H1 (cell line): Measurements from ENCODE around the gene ZNF846. TPM values are rescaled to one million over a fixed set of nuclear protein-coding genes. Genes with fewer than 3 reads are reported as not detected.

Experiments
- CTCF ChIA-PET: fragments of 300-600 bp; sonication (Branson Sonifier 250); formaldehyde crosslinking; loops from one replicate; lab custom pipeline; 2021; ENCODE audit not compliant: partially characterized antibody; lab: Charles Lee
- POLR2A ChIA-PET: fragments of 300-600 bp; sonication (Branson Sonifier 250); formaldehyde crosslinking; loops from one replicate; lab custom pipeline; 2021; ENCODE audit warnings: inconsistent platforms; ENCODE audit not compliant: partially characterized antibody; lab: Charles Lee
- DNase-seq, 2 experiments: peaks; one replicate each; pipeline versions ENCODE4 v3.0.0 to v3.0.0-alpha.2; 2010 to 2022; ENCODE audit warnings: low spot score in 2 of 2, low read depth in 1 of 2, mixed read lengths in 1 of 2
- FAIRE-seq: peaks from 2 replicates; lab custom pipeline; 2011; peaks lifted over from hg19 to GRCh38; lab: Jason Lieb, UNC
- H2AFZ ChIP-seq: 2 replicates; pipeline ENCODE4 v1.8.1; 2012; ENCODE audit warnings: low read length, inconsistent platforms
- H2AK5ac ChIP-seq: 2 replicates; pipeline ENCODE4 v1.6.1; 2013; ENCODE audit warnings: low read depth, low read length
- H2BK120ac ChIP-seq: replicated peaks from 2 replicates; pipeline ENCODE3; 2013; ENCODE audit warnings: low read depth, low read length, inconsistent platforms
- H2BK12ac ChIP-seq: 2 replicates; pipeline ENCODE4 v1.6.1; 2013; ENCODE audit warnings: low read depth, low read length
- H2BK15ac ChIP-seq: 2 replicates; pipeline ENCODE4 v1.6.1; 2013; ENCODE audit warnings: low read length
- H2BK20ac ChIP-seq: 2 replicates; pipeline ENCODE4 v1.6.1; 2013; ENCODE audit warnings: low read length
- H2BK5ac ChIP-seq: 2 replicates; pipeline ENCODE4 v1.6.1; 2013; ENCODE audit warnings: low read depth, low read length
- H3K14ac ChIP-seq: 2 replicates; pipeline ENCODE4 v1.6.1; 2013; ENCODE audit warnings: inconsistent platforms; ENCODE audit not compliant: insufficient read length
- H3K18ac ChIP-seq: 2 replicates; pipeline ENCODE4 v1.6.1; 2013; ENCODE audit warnings: low read length; ENCODE audit errors: extremely low read depth
- H3K23ac ChIP-seq: 2 replicates; pipeline ENCODE4 v1.6.1; 2013; ENCODE audit warnings: inconsistent platforms; ENCODE audit not compliant: insufficient read length
- H3K23me2 ChIP-seq: 2 replicates; pipeline ENCODE4 v1.6.1; 2013; ENCODE audit warnings: low read depth, low read length
- H3K27ac ChIP-seq: 2 replicates; pipeline ENCODE4 v1.6.1; 2011; ENCODE audit warnings: low read depth, low read length, inconsistent platforms
- H3K27me3 ChIP-seq, 4 experiments: replicated peaks in 1 of 4; 1 replicate in 1 of 4; 2 replicates in 3 of 4; pipeline versions ENCODE4 v1.6.1 to v1.8.1; 2011 to 2013; ENCODE audit warnings: low read length in 3 of 4, mild to moderate bottlenecking in 3 of 4, inconsistent platforms in 2 of 4, mixed read lengths in 2 of 4, moderate library complexity in 1 of 4; ENCODE audit not compliant: control insufficient read depth in 3 of 4, insufficient read depth in 3 of 4; ENCODE audit errors: extremely low read depth in 1 of 4
- H3K36me3 ChIP-seq, 4 experiments: 2 replicates each; pipeline versions ENCODE4 v1.6.1 to v1.8.1; 2011 to 2013; ENCODE audit warnings: mild to moderate bottlenecking in 4 of 4, low read length in 3 of 4, moderate library complexity in 2 of 4, control low read depth in 1 of 4, inconsistent platforms in 1 of 4; ENCODE audit not compliant: insufficient read depth in 4 of 4, control insufficient read depth in 2 of 4
- H3K4ac ChIP-seq: replicated peaks from 2 replicates; pipeline ENCODE3; 2013; ENCODE audit warnings: low read length, low read depth, mixed read lengths, inconsistent platforms; ENCODE audit not compliant: insufficient read length
- H3K4me1 ChIP-seq, 4 experiments: replicated peaks in 1 of 4; 1 replicate in 1 of 4; 2 replicates in 3 of 4; pipeline versions ENCODE4 v1.6.1 to v1.8.1; 2011 to 2013; ENCODE audit warnings: low read length in 3 of 4, inconsistent platforms in 2 of 4, mixed read lengths in 1 of 4; ENCODE audit not compliant: insufficient read depth in 4 of 4, control insufficient read depth in 3 of 4
- H3K4me2 ChIP-seq, 2 experiments: 2 replicates each; pipeline versions ENCODE4 v1.6.1 to v1.8.1; 2011 to 2013; ENCODE audit warnings: low read depth in 2 of 2, low read length in 2 of 2, control low read depth in 1 of 2, inconsistent platforms in 1 of 2, mild to moderate bottlenecking in 1 of 2; ENCODE audit not compliant: insufficient read depth in 1 of 2
- H3K4me3 ChIP-seq, 4 experiments: fragments of 200-600, 300-600 bp in 1 of 4; sonication (generic), shearing (Covaris generic), sonication (Bioruptor Twin) in 1 of 4; 2 replicates each; pipeline versions ENCODE4 v1.5.1 to v1.8.1; 2011 to 2016; ENCODE audit warnings: low read length in 4 of 4, low read depth in 3 of 4, control low read depth in 2 of 4, inconsistent platforms in 2 of 4, mild to moderate bottlenecking in 2 of 4, mixed read lengths in 1 of 4, moderate library complexity in 1 of 4; ENCODE audit not compliant: insufficient read depth in 2 of 4; ENCODE audit errors: extremely low read depth in 1 of 4
- H3K56ac ChIP-seq: replicated peaks from 2 replicates; pipeline ENCODE3; 2013; ENCODE audit warnings: low read depth, mild to moderate bottlenecking, mixed read lengths, low read length, inconsistent platforms; ENCODE audit not compliant: insufficient read length
- H3K79me1 ChIP-seq: 2 replicates; pipeline ENCODE4 v1.6.1; 2013; ENCODE audit warnings: low read depth, low read length, control low read depth
- H3K79me2 ChIP-seq, 2 experiments: 2 replicates each; pipeline versions ENCODE4 v1.6.1 to v1.8.1; 2012 to 2013; ENCODE audit warnings: low read length in 2 of 2, mild to moderate bottlenecking in 2 of 2, inconsistent platforms in 1 of 2; ENCODE audit not compliant: insufficient read depth in 2 of 2, control insufficient read depth in 1 of 2
- H3K9ac ChIP-seq, 4 experiments: replicated peaks in 1 of 4; 1 replicate in 1 of 4; 2 replicates in 3 of 4; pipeline versions ENCODE4 v1.6.1 to v1.8.1; 2011 to 2013; ENCODE audit warnings: low read depth in 3 of 4, low read length in 3 of 4, control low read depth in 2 of 4, mild to moderate bottlenecking in 2 of 4, moderate library complexity in 2 of 4, inconsistent platforms in 1 of 4; ENCODE audit errors: extremely low read depth in 1 of 4
- H3K9me3 ChIP-seq, 2 experiments: 2 replicates each; pipeline versions ENCODE4 v1.6.1 to v1.8.1; 2012 to 2013; ENCODE audit warnings: mild to moderate bottlenecking in 2 of 2, moderate library complexity in 2 of 2, control low read depth in 1 of 2, inconsistent platforms in 1 of 2, low read depth in 1 of 2, low read length in 1 of 2, mixed read lengths in 1 of 2; ENCODE audit not compliant: insufficient read depth in 2 of 2
- H4K20me1 ChIP-seq, 2 experiments: replicated peaks in 1 of 2; 2 replicates each; pipeline versions ENCODE3 to v1.8.1; 2011 to 2013; ENCODE audit warnings: inconsistent platforms in 2 of 2, low read length in 2 of 2, mild to moderate bottlenecking in 1 of 2; ENCODE audit not compliant: insufficient read depth in 2 of 2, control insufficient read depth in 1 of 2
- H4K5ac ChIP-seq: 2 replicates; pipeline ENCODE4 v1.6.1; 2013; ENCODE audit warnings: low read length, low read depth, mixed read lengths, inconsistent platforms; ENCODE audit not compliant: insufficient read length
- H4K8ac ChIP-seq: 2 replicates; pipeline ENCODE4 v1.8.0; 2013; ENCODE audit warnings: mild to moderate bottlenecking, moderate library complexity, low read length, inconsistent platforms; ENCODE audit not compliant: insufficient read depth; ENCODE audit errors: extremely low read depth
- H4K91ac ChIP-seq: replicated peaks from 2 replicates; pipeline ENCODE3; 2013; ENCODE audit warnings: low read length, mixed read lengths, inconsistent platforms; ENCODE audit not compliant: insufficient read length
- CEBPB ChIP-seq: IDR thresholded peaks from 2 replicates; pipeline ENCODE4 v1.6.1; 2012; ENCODE audit warnings: low read depth, low read length
- EZH2 ChIP-seq: fragments of 200-600 bp; sonication (generic); IDR thresholded peaks from 2 replicates; pipeline ENCODE4 v1.7.1; 2012; ENCODE audit warnings: low read depth, mild to moderate bottlenecking, moderate library complexity, low read length, inconsistent platforms; ENCODE audit not compliant: severe bottlenecking
- HDAC6 ChIP-seq: IDR thresholded peaks from one replicate; pipeline ENCODE4 v1.7.1; 2012; ENCODE audit warnings: low read depth, mild to moderate bottlenecking, inconsistent platforms, low read length, moderate library complexity
- KDM1A ChIP-seq: fragments of 200-600, 300-600 bp; sonication (generic); IDR thresholded peaks from 2 replicates; pipeline ENCODE4 v1.7.1; 2016; ENCODE audit warnings: mild to moderate bottlenecking, low read length, borderline replicate concordance
- POLR2AphosphoS5 ChIP-seq: IDR thresholded peaks from 2 replicates; pipeline ENCODE4 v1.6.1; 2011; ENCODE audit warnings: low read depth, low read length
- RBBP5 ChIP-seq: IDR thresholded peaks from 2 replicates; pipeline ENCODE4 v1.7.1; 2012; ENCODE audit warnings: low read depth, mild to moderate bottlenecking, inconsistent platforms, low read length, moderate library complexity, borderline replicate concordance
- RNF2 ChIP-seq: fragments of 200-900, 300-1000 bp; sonication (generic); IDR thresholded peaks from 2 replicates; pipeline ENCODE4 v1.7.1; 2016; ENCODE audit warnings: borderline replicate concordance, low read depth, mild to moderate bottlenecking, antibody characterized with exemption, low read length; ENCODE audit not compliant: poor library complexity, severe bottlenecking; ENCODE audit errors: missing control alignments
- RXRA ChIP-seq: IDR thresholded peaks from 2 replicates; pipeline ENCODE4 v1.6.1; 2011; ENCODE audit warnings: low read depth, mild to moderate bottlenecking, low read length, moderate library complexity; ENCODE audit not compliant: insufficient read depth
- SRF ChIP-seq: IDR thresholded peaks from 2 replicates; pipeline ENCODE4 v1.6.1; 2011; ENCODE audit warnings: mild to moderate bottlenecking, low read depth, low read length, moderate library complexity
- TBP ChIP-seq: IDR thresholded peaks from 2 replicates; pipeline ENCODE4 v1.6.1; 2011; ENCODE audit warnings: low read depth, low read length, improper control_type of control experiment
- TCF12 ChIP-seq: IDR thresholded peaks from 2 replicates; pipeline ENCODE4 v1.6.1; 2011; ENCODE audit warnings: low read depth, mild to moderate bottlenecking, low read length
- whole genome bisulfite sequencing, 2 experiments: shearing (Covaris generic) in 1 of 2; methylation state at CpG; one replicate each; pipeline versions ENCODE4 v1.1.6 to v1.1.7; 2013 to 2015; ENCODE audit warnings: low lambda C conversion rate in 2 of 2, mixed read lengths in 2 of 2, inconsistent platforms in 1 of 2, low coverage in 1 of 2, missing lambda C conversion rate in 1 of 2; ENCODE audit not compliant: insufficient replicate concordance in 2 of 2, insufficient coverage in 1 of 2, insufficient read length in 1 of 2; ENCODE audit errors: extremely low coverage in 1 of 2, missing lambda C conversion rate in 1 of 2; 5-methylcytosine and 5-hydroxymethylcytosine counted together
- polyA plus RNA-seq, 7 experiments: library from polyadenylated mRNA; depleted of rRNA in 3 of 7; stranded (reverse) in 5 of 7; unstranded in 2 of 7; fragments of >200 nt in 5 of 7; fragments of 200-250 nt in 2 of 7; gene quantifications; 1 replicate in 5 of 7; 2 replicates in 1 of 7; 4 replicates in 1 of 7; pipeline versions ENCODE4 v1.2.1 to v1.2.3, GENCODE V29; 2011 to 2013; ENCODE audit warnings: missing spikeins in 2 of 7, mixed read lengths in 2 of 7
- total RNA-seq: library from RNA; stranded (reverse); fragmentation: NEBNext Ultra II Directional; extraction: Animal tissue kit (Norgen Biotek cat#: 25700); gene quantifications from 2 replicates; pipeline ENCODE4 v1.2.1, GENCODE V29; 2021
- TF ChIP-seq, protein P1 (sequence below): IDR thresholded peaks from 2 replicates; pipeline ENCODE4 v1.6.1; 2011; ENCODE audit warnings: low read depth, mild to moderate bottlenecking, low read length; ENCODE audit not compliant: insufficient read depth

The ZNF846 gene
- total and polyA plus RNA-seq, 2 of the 8 experiments (the other 6 are each of a cell fraction or from before 2014, with no cell fraction given) = 4.5 to 9.0 TPM

GRCh38 chr19:9752701-9753443 is 15.7 kb downstream of the ZNF846 start:
- no peaks in the 10 kb centered on the region for H3K79me2 ChIP-seq
- 81% methylated on average over 2 of the region's 2 CpGs; no CpG with 5 or more reads in 1 of the 2 experiments for WGBS, 2 experiments
- no peak overlapping the region for H2BK20ac ChIP-seq
- no peaks in the 10 kb centered on the region for H3K4me1 ChIP-seq
- no peaks in the 10 kb centered on the region for H3K27me3 ChIP-seq
- H3K56ac ChIP-seq = no peak overlapping the region
- H3K23me2 ChIP-seq = no peaks in the 10 kb centered on the region
- no peak overlapping the region for H3K4me2 ChIP-seq
- no peaks in the 10 kb centered on the region for H4K20me1 ChIP-seq
- H2BK15ac ChIP-seq = no peak overlapping the region
- H2AFZ ChIP-seq = no peak overlapping the region
- H3K18ac ChIP-seq = no peak overlapping the region
- H3K9ac ChIP-seq = no peak overlapping the region
- no peak for FAIRE-seq
- ChIA-PET CTCF (interaction anchor here (0.6 kb wide), 1 partner anchor 119 kb away, joined by 3 read pairs; no protein-coding TSS in a partner anchor), POLR2A (interaction anchor here (0.6 kb wide), 1 partner anchor 53 kb away, joined by 3 read pairs; no protein-coding TSS in a partner anchor)
- peaks cover 44 to 47% of the 10 kb centered on the region in 2 experiments for H3K9me3 ChIP-seq
- no peak overlapping the region for H2BK120ac ChIP-seq
- H3K79me1 ChIP-seq = no peaks in the 10 kb centered on the region
- H2AK5ac ChIP-seq = no peak overlapping the region
- no peak overlapping the region for H2BK12ac ChIP-seq
- H4K91ac ChIP-seq = no peak overlapping the region
- H3K4me3 ChIP-seq = no peak overlapping the region
- no peak overlapping the region for H2BK5ac ChIP-seq
- DNase-seq = no peak
- no peak overlapping the region for H4K8ac ChIP-seq
- no peak overlapping the region for H3K4ac ChIP-seq
- H3K14ac ChIP-seq = no peak overlapping the region
- H4K5ac ChIP-seq = no peak overlapping the region
- H3K27ac ChIP-seq = no peak overlapping the region
- no peak overlapping the region for H3K23ac ChIP-seq
- peaks cover 0 to 28% (median 6%) of the 10 kb centered on the region in 4 experiments; a peak in 5 of 8 replicates for H3K36me3 ChIP-seq
- TF ChIP-seq CEBPB (no peak), TCF12 (no peak), TBP (no peak), EZH2 (no peak), RBBP5 (no peak), SRF (no peak), RNF2 (no peak), POLR2AphosphoS5 (no peak), HDAC6 (no peak), RXRA (no peak), KDM1A (no peak)
- TF ChIP-seq, protein P1, sequence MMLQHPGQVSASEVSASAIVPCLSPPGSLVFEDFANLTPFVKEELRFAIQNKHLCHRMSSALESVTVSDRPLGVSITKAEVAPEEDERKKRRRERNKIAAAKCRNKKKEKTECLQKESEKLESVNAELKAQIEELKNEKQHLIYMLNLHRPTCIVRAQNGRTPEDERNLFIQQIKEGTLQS = no peak
